ENCODE results near the gene C4BPA.

C4BPA gene

DNA sequence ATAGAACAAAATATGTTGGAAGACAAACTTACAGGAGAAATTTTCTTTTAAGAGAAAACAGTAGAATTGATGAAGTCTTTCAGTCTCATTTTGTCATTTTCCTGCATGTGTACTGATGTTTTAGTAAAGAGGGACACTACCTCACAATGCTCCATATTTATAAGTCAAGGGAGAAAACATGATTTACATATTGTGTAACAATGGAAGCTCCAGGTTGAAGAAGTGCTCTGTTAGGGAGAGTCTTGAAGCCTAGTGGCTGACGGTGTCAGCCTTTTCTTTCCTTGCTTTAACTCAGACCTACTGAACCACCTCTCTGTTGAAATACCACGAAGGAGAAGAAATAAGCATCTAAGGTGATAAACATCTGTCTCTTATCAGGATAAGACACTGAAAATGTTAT, 75.0 kb downstream of the C4BPA start:
- no peak overlapping the region for H3K4me2 ChIP-seq (ENCODE audit: low read length)
- no peak overlapping the region for H3K9ac ChIP-seq (ENCODE audit: low read length)
- TF ChIP-seq, protein P1, sequence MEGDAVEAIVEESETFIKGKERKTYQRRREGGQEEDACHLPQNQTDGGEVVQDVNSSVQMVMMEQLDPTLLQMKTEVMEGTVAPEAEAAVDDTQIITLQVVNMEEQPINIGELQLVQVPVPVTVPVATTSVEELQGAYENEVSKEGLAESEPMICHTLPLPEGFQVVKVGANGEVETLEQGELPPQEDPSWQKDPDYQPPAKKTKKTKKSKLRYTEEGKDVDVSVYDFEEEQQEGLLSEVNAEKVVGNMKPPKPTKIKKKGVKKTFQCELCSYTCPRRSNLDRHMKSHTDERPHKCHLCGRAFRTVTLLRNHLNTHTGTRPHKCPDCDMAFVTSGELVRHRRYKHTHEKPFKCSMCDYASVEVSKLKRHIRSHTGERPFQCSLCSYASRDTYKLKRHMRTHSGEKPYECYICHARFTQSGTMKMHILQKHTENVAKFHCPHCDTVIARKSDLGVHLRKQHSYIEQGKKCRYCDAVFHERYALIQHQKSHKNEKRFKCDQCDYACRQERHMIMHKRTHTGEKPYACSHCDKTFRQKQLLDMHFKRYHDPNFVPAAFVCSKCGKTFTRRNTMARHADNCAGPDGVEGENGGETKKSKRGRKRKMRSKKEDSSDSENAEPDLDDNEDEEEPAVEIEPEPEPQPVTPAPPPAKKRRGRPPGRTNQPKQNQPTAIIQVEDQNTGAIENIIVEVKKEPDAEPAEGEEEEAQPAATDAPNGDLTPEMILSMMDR (IDR thresholded peaks at IDR 0.05; ENCODE audit: low read depth, low read length), result no peak
- TF ChIP-seq EZH2phosphoT487 (IDR thresholded peaks at IDR 0.05; ENCODE audit: low read depth), result no peak
- H3K27me3 ChIP-seq (ENCODE audit: low read depth, low read length), result peaks cover 3% of the 10 kb centered on the region
- H4K20me1 ChIP-seq (ENCODE audit: insufficient read depth, low read length), result no peaks in the 10 kb centered on the region
- no peak overlapping the region for H3K4me3 ChIP-seq (ENCODE audit: low read length)
- H3K79me2 ChIP-seq (ENCODE audit: low read length), result no peaks in the 10 kb centered on the region
- H3K36me3 ChIP-seq (replicated peaks; ENCODE audit: low read depth, low read length), result no peaks in the 10 kb centered on the region
- no peaks in the 10 kb centered on the region for H3K9me3 ChIP-seq (ENCODE audit: insufficient read depth, low read length)
- peaks cover 5% of the 10 kb centered on the region for H3K4me1 ChIP-seq (ENCODE audit: low read length)
- H3K27ac ChIP-seq (ENCODE audit: low read length), result no peak overlapping the region
- no peak overlapping the region for H2AFZ ChIP-seq (ENCODE audit: low read depth, low read length)

DNA sequence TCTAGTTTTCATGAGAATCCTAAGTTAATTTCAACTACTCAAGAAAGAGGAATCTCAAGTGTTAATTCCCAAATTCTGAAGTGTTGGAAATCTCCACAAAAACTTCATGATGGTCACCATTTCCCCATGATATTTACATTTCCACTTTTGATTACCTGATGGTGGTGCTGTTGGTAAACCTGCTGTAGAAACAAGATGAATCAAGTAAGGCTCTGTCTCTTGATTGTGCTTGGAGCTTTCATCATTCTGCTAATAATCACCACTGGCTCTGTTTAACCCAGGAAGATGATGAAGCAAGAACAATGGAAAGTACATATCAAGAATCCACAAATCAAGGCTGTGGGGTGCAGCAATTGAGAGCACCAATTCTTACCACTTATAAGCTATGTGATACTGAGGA, 77.8 kb downstream of the C4BPA start:
- Histone ChIP-seq H3K36me3 (replicated peaks; ENCODE audit: low read depth, low read length) (no peaks in the 10 kb centered on the region), H2AFZ (ENCODE audit: low read depth, low read length) (no peak overlapping the region), H4K20me1 (ENCODE audit: insufficient read depth, low read length) (no peaks in the 10 kb centered on the region), H3K79me2 (ENCODE audit: low read length) (no peaks in the 10 kb centered on the region), H3K9ac (ENCODE audit: low read length) (no peak overlapping the region), H3K27me3 (ENCODE audit: low read depth, low read length) (peaks cover 3% of the 10 kb centered on the region), H3K9me3 (ENCODE audit: insufficient read depth, low read length) (no peaks in the 10 kb centered on the region), H3K27ac (ENCODE audit: low read length) (no peak overlapping the region), H3K4me2 (ENCODE audit: low read length) (no peak overlapping the region), H3K4me1 (ENCODE audit: low read length) (peaks cover 5% of the 10 kb centered on the region), H3K4me3 (ENCODE audit: low read length) (no peak overlapping the region)
- TF ChIP-seq EZH2phosphoT487 (IDR thresholded peaks at IDR 0.05; ENCODE audit: low read depth), result no peak
- TF ChIP-seq, protein P1 (IDR thresholded peaks at IDR 0.05; ENCODE audit: low read depth, low read length), result peak; percentile 41

DNA sequence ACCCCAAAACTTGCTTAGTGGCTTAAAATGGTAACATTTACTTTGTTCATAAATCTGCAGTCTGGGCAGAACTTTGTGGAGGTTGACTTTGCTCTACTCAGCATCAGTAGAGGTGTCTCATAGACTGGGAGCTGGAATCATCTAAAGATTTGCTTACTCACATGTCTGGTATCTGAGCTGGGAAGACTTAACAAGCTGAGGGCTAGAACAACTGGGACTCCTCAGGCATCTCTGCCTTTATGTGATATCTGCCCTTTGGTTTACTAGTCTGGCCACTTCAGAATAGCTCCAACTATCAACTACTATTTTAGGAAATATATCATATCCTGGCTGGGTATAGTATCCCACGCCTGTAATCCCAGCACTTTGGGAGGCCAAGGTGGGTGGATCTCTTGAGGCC, 82.5 kb downstream of the C4BPA start:
- Histone ChIP-seq H3K9ac (ENCODE audit: low read length) (no peak overlapping the region), H4K20me1 (ENCODE audit: insufficient read depth, low read length) (no peaks in the 10 kb centered on the region), H3K4me2 (ENCODE audit: low read length) (no peak overlapping the region), H3K4me3 (ENCODE audit: low read length) (no peak overlapping the region), H3K4me1 (ENCODE audit: low read length) (peaks cover 14% of the 10 kb centered on the region), H3K9me3 (ENCODE audit: insufficient read depth, low read length) (no peaks in the 10 kb centered on the region), H2AFZ (ENCODE audit: low read depth, low read length) (no peak overlapping the region), H3K79me2 (ENCODE audit: low read length) (no peaks in the 10 kb centered on the region), H3K27ac (ENCODE audit: low read length) (no peak overlapping the region), H3K36me3 (replicated peaks; ENCODE audit: low read depth, low read length) (no peaks in the 10 kb centered on the region), H3K27me3 (ENCODE audit: low read depth, low read length) (no peaks in the 10 kb centered on the region; the same call in 1 of the 2 replicates)
- TF ChIP-seq, protein P1 (IDR thresholded peaks at IDR 0.05; ENCODE audit: low read depth, low read length), result no peak
- TF ChIP-seq EZH2phosphoT487 (IDR thresholded peaks at IDR 0.05; ENCODE audit: low read depth), result no peak

DNA sequence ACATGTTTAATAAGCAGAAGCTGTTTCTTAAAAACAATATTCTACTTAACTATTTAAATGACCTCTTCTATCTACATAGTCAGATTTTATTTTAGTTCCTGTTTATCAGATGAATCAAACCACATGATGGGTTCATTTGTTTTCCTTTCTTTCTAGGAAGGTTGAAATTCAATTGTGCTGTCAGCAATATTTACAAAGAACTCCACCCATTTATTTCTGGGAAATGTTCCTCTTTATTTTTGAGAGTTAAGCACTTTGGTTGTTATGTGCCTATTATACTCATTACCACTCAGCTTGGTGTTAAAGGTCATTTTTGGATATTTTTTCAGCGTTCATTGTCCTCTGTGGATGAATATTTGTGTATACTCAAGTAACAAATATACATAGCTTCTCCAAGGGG, 84.9 kb downstream of the C4BPA start:
- Histone ChIP-seq H3K36me3 (replicated peaks; ENCODE audit: low read depth, low read length) (no peaks in the 10 kb centered on the region), H3K4me1 (ENCODE audit: low read length) (peaks cover 22% of the 10 kb centered on the region), H3K4me2 (ENCODE audit: low read length) (no peak overlapping the region), H4K20me1 (ENCODE audit: insufficient read depth, low read length) (no peaks in the 10 kb centered on the region), H3K9ac (ENCODE audit: low read length) (no peak overlapping the region), H3K79me2 (ENCODE audit: low read length) (no peaks in the 10 kb centered on the region), H3K27ac (ENCODE audit: low read length) (no peak overlapping the region), H3K4me3 (ENCODE audit: low read length) (no peak overlapping the region), H3K27me3 (ENCODE audit: low read depth, low read length) (peaks cover 19% of the 10 kb centered on the region), H3K9me3 (ENCODE audit: insufficient read depth, low read length) (no peaks in the 10 kb centered on the region), H2AFZ (ENCODE audit: low read depth, low read length) (no peak overlapping the region)
- TF ChIP-seq, protein P1 (IDR thresholded peaks at IDR 0.05; ENCODE audit: low read depth, low read length), result no peak
- no peak for TF ChIP-seq EZH2phosphoT487 (IDR thresholded peaks at IDR 0.05; ENCODE audit: low read depth)
